ENCODE results near the gene CCDC7.
"Not testable (repeated sequence)": the region's sequence is repeated elsewhere in the genome, so short reads cannot be mapped to it uniquely, and the experiment has no call there.

CCDC7 gene

DNA sequence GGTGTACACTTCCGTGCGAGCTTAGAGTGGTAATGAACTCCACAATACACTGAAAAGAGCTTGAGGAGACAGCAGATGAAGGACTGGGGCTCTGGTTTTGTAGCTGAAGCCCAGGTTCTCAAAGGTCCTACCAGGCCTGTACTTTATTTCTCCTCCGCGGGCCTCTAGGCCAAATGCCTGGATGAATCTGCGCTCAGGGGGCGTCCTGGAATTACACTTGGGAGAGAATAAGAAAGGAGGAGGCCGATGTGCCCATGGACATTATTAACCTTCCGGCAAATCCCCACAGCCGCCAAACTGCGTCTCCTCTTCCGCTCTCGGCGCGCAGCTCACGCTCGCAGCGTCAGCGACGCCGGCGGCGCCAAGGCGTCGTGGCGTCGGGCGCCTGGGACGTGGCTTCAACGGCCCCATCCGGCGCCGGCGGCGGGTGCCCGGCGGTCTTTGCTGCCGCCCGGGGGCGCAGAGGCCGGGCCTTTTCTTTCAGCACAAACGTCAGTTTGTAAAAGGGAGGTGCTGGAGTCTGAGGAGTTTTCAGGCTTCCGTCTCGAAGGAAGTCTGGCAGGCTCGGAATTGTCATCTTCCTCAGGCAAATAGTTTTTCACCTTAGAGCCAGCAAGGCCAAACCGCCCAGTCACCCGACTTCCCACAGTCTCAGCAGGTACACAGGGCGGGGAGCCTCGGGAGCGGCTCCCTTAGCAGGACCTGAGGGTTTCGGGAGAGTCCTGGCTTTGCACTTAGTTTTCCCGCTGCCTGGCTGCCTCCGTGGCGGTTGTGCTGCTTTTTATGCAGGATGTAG is at the start of gene CCDC7:
TSS of gene CCDC7 (plus strand) at position 401 of the 796 bp plus-strand sequence. CDS start 5,503 bp downstream, outside the sequence.
- peak; percentile 76 for DNase-seq (ENCODE audit: low read depth)

DNA sequence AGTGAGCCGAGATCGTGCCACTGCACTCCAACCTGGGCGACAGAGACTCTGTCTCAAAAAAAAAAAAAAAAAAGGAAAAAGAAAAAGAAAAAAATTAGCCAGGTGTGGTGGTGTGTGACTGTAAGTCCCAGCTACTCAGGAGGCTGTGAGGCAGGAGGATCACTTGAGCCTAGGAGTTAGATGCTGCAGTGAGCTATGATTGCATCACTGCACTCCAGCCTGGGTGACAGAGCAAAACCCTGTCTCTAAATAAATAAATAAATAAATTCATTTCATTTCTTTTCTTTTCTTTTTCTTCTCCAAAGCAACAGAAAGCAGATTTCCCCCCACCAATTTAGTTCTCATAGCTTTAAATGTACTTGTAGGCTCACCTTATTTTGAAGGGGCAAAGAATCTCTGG is 48.8 kb upstream of the CCDC7 start:
- not testable (repeated sequence) for DNase-seq (ENCODE audit: low read depth)

DNA sequence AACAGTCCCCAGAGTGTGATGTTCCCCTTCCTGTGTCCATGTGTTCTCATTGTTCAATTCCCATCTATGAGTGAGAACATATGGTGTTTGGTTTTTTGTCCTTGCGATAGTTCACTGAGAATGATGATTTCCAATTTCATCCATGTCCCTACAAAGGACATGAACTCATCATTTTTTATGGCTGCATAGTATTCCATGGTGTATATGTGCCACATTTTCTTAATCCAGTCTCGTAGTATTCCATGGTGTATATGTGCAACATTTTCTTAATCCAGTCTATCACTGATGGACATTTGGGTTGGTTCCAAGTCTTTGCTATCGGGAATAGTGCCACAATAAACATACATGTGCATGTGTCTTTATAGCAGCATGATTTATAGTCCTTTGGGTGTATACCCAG is 46.2 kb upstream of the CCDC7 start:
- DNase-seq (ENCODE audit: low read depth): not testable (repeated sequence)

DNA sequence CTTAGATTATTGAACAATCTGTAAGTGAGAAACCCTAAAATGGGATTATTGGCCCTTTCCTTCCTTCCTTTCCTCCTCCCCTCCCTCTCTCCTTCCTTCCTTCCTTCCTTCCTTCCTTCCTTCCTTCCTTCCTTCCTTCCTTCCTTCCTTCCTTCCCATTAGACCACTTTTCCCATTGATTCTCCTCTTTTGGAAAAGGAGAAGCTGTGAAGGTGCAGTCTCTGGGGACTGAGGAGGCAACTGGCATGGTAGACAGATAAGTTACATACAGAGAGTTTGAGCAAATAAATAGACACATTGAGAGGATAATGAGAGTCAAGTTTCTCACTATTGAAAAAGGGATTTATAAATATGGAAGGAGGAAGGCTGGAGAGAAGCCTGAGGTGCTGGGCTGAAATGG is 45.0 kb upstream of the CCDC7 start:
- no peak for DNase-seq (ENCODE audit: low read depth)

DNA sequence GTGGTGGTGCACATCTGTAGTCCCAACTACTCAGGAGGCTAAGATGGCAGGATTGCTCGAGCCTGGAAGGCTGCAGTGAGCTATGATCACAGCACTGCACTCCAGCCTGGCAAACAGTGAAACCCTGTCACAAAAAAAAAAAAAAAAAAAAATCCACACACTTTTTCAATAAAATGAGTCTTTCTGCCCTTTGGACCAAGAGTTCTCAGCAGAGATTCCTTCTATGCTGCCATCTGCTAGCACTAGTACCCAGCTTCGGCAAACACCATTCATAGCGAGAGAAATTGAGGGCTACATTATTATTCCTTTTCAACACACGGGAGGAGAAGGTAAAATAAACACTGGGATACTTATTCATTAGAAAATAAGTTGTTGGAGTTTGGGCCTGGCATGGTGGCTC is 43.4 kb upstream of the CCDC7 start:
- no peak for DNase-seq (ENCODE audit: low read depth)

DNA sequence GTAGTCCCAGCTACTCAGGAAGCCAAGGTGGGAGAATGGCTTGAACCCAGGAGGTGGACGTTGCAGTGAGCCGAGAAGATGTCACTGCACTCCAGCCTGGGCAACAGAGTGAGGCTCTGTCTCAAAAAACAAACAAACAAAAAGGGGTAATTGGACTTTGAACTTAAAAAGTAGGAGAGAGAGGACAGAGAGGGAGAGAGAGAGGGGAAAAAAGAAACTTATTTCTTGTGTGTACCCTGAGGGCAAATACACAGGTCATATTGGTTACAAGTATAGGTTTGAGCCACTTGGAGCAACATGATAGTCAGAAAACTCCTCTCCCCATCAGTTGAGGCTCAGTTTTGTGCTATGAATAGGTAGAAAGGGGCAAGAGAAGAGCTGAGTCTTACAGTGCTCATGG is 42.8 kb upstream of the CCDC7 start:
- no peak for DNase-seq (ENCODE audit: low read depth)

DNA sequence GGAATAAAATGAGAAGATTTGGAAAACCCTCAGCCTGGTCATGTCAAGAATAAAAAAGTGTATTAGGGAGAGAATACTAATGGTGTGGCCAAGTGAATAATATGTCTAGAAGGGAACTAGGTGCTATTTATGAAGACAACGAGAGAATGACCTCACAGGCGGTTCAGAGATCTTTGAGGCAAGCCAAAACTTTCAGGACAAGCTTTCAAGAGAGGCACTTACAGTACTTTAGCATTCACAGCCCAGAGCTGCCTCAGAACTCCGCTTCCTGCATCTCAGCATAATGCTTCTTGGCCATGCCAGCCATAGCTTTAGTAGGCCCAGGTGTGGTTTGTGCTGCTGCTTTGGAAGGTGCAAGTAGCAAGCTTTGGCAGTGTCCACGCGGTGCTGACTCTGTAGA is 37.2 kb upstream of the CCDC7 start:
- DNase-seq (ENCODE audit: low read depth): no peak

DNA sequence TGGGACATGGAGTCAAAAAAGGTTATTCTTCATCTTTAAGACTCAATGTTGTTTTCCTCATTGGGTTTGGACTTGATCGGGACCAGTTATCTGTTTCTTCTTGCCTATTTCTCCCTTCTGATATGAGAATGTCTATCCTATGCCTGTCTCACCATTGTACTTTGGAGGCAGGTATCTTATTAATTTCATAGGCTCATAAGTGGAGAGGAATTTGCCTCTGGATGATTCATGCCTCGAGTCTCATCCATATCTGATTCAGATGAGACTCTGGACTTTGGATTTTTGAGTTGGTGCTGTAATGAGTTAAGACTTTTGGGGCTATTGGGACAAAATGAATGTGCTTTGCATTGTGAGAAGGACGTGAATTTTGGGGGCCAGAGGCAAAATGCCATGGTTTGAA is 36.2 kb upstream of the CCDC7 start:
- no peak for DNase-seq (ENCODE audit: low read depth)

DNA sequence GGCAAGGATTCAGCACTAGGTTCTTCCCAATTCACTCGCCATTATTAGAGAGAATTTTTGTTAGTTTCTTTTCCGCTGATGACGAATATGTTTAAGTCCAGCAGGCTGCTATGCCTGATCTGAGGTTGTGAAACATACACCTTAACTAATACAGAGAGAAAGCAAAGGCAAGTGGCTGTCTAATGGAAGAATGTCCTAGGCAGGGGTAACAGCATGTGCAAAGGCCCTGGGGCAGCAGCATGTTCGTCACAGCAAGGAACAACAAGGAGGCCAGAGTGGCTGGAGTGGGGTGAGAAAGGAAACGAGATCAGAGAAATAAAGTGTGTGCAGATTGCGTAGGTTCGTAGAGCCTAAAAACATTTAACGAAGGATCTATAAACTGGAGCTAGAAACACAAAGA is 35.4 kb upstream of the CCDC7 start:
- no peak for DNase-seq (ENCODE audit: low read depth)

DNA sequence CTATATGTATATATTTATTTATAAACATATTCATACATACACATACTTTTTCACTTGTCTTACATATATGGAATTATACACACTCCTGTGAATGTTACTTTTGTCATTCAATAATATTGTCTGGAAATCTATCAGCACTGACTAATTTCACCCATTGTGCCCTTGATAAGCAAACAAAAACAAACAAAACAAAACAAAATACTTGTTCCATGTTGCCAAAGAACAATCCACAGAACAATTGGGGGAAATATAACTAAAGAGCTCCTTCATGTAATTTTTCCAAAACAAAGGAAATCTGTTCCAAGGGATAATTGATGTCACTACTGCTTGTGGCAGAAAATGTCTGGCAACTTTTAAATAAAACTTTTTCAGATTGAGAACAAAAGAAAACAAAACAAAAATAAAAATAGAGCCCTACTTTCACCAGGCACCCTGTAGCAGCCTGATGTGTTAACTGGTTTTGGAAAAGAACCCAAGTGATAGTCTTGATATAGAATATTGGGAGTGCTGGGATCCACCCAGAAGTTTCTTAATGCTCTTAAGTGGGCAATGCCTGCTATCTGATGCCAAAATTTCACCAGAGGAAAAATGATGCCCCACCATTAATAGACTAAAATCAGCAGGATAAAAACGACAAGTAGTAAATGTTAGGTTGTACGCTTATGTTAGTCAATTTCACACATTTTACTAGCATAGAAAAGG is 34.0 kb upstream of the CCDC7 start:
- DNase-seq (ENCODE audit: low read depth): no peak

DNA sequence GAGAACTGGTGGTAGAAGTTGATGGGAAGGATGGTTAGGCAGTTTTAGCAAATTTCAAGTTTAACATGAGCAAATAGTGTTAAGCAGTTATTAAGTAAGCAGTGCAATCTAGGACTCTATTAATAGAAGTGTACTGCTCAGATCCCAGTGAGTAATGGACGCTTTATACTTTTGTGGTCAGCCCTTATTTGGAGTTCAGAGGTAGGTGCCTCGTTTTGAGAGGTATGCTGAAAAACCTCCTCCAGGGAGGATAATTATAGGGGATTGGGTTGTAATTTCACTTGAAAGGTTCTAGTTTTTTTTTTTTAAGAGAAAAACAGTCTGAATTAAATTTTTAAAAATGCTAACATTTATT is 33.5 kb upstream of the CCDC7 start:
- no peak for DNase-seq (ENCODE audit: low read depth)

DNA sequence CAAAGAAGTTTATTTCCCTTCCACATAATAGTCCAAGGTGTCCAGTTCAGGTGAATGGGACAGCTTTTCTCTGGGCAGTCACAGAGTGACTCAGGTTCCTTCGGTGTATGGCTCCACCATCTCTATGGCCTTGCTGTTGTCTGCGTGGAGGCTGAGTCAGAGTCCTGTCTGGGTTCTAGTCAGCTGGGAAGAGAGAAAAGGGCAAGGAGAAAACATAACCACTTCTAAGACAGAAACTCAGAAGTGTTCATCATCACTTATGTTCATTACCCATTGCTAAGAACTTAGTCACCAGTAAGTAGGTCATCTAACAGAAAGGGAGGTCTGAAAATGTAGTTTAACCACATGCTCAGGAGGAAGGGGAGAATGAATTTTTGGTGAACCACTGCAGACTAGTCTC is 32.4 kb upstream of the CCDC7 start:
- DNase-seq (ENCODE audit: low read depth): no peak

DNA sequence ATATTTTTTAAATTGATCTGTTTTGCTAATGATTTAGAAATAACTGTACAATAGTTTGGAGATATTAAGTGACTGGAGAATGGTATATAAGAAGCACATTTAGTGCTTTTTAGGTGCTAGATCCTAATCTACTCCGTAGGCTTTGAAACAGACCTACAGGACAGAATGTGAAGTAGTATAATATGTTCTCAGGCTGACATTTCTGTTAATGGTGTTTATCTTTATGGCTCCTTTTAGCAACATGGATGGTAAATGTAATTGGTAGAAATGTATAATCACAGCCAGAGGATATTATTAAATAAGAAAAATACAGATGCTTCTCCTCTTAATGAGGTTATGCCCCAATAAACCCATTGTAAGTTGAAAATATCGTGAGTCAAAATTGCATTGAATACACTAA is 30.6 kb upstream of the CCDC7 start:
- no peak for DNase-seq (ENCODE audit: low read depth)

DNA sequence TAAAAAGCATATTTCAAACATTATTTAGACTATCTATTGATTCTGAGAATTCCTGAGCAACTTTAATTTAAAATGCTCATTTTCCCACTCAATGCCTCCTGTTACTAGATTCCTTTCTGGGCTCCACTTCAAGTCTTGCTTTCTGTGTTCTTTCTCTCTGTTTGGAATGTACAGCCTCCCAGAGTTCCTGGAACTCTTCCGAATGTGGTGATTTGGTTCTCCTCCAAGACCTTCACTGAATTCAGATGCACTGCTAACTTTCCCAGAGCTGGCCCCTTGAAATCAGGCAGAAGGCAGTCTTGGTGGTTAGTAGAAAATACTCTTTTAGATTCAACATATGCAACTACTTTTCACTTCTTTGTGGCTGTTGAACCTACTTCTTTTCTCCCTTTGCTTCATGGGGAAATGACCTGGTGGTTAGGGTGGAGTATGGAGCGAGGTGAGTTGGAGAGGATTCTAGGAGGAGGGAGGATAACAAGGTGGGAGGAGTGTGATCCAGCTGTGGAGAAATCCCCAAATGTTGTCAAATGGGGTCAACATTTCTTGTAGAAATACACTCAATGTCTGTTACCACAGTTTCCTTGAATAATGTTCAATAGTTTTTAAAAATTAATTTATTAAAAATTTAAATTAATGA is 27.9 kb upstream of the CCDC7 start:
- no peak for DNase-seq (ENCODE audit: low read depth)

DNA sequence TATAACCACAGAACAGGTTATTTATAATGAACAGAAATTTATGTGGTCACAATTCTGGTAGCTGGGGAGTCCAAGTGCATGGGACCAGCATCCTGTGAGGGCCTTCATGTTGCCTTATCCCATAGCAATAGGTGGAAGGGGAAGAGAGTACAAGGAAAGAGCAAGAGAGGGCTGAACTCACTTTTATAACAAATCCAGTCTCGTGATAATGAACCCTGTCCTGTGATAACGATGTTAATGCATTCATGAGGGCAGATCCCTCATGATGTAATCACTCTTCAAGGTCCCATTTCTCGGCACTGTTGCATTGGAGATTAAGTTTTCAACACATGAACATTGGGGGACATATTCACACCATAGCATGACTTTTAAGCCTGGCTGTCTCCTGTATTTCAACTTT is 27.4 kb upstream of the CCDC7 start:
- no peak for DNase-seq (ENCODE audit: low read depth)

DNA sequence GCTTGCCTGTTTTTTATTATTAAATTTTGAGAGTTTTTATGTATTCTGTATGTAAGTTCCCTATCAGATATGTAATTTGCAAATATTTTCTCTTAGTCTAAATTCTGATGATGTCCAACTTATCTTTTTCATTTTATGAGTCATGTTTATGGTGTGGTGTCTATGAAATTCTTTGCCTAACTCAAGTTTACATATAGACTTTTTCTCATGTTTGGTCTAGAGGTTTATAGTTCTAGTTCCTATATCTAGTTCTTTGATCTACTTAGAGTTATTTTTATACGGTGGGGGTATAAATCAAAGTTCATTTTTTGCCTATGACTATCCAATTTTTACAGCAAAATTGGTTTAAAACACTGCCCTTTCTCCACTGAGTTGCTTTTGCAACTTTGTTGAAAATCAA is 26.3 kb upstream of the CCDC7 start:
- no peak for DNase-seq (ENCODE audit: low read depth)

DNA sequence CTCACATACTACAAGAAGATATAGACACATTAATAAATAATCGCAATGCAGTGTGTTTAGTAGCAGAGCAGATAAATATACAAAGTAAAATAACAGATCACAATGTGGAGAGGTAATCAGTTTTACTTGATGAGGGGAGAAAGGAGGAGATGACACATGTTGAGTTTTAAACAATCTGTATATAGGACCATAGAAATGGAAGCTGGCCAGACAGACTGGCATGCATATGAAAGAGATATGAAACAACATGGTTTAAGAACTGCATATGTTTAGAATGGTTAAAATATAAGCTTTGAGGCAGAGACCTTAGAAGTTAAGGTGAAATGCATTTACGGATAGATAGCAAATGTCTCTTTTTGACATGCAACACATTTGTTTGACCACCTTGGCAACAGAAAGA is 19.8 kb upstream of the CCDC7 start:
- no peak for DNase-seq (ENCODE audit: low read depth)

DNA sequence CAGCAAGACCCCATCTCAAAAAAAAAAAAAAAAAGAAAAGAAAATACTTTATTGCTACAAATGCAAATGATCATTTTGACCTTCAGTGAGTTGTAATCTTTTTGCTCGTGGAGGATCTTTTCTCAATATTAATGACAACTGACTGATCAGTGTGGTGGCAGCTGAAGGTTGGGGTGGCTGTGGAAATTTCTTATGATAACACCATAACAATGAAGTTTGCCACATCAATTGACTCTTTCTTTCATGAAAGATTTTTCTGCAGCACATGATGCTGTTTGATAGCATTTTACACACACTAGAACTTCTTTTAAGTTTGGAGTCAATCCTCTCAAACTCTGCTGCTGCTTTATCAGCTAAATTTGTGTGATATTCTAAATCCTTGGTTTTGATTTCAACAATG is 12.4 kb upstream of the CCDC7 start:
- DNase-seq (ENCODE audit: low read depth): no peak

DNA sequence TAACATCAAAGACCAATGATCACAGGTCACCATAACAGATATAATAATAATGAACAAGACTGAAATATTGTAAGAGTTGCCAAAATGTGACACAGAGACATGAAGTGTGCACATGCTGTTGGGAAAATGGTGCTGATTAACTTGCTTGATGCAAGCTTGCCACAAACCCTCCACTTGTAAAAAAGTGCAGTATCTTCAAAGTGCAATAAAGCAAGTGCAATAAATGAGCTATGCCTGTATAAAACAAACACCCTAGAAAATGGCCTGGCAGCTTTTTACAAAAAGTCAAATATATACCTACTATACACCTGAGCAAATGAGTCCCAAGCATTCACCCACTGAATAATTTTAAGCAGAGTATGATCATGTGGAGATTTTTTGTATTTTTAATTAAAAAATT is 9.7 kb upstream of the CCDC7 start:
- DNase-seq (ENCODE audit: low read depth): no peak

DNA sequence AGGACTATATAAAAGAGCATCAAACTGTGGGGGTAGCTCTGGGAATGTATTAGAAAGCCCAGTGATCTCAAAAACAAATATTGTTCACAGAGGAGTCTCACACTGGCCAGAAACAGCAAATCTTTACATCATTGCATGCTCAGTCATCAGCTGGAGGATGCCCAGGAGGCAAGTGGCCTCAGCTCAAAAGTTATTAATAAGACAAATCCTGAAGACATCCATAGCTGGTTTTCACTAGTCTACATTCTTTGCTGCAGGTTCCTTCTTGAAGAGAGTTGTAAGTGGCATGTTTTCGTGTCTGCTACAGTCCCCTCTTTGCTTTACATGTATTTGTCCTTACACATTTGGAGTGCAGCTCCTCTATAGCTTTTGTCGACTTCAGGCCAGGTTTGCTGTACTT is 8.6 kb upstream of the CCDC7 start:
- no peak for DNase-seq (ENCODE audit: low read depth)

DNA sequence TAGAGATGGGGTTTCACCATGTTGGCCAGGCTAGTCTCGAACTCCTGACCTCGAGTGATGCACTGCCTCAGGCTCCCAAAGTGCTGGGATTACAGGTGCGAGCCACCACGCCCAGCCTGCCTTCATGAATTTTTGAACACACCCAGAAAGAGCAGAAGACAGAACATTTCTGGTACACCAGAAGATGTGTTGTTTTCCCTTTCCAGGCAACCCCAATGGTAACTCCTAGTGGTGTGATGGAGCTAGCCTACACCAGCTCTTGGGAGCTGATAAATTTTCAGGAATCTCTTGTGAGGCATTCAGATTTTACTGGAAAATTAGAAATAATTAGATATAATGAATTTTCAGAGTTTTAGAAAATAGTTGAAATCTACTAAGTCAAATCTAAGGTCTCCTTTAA is 904 bp upstream of the CCDC7 start:
- no peak for DNase-seq (ENCODE audit: low read depth)

DNA sequence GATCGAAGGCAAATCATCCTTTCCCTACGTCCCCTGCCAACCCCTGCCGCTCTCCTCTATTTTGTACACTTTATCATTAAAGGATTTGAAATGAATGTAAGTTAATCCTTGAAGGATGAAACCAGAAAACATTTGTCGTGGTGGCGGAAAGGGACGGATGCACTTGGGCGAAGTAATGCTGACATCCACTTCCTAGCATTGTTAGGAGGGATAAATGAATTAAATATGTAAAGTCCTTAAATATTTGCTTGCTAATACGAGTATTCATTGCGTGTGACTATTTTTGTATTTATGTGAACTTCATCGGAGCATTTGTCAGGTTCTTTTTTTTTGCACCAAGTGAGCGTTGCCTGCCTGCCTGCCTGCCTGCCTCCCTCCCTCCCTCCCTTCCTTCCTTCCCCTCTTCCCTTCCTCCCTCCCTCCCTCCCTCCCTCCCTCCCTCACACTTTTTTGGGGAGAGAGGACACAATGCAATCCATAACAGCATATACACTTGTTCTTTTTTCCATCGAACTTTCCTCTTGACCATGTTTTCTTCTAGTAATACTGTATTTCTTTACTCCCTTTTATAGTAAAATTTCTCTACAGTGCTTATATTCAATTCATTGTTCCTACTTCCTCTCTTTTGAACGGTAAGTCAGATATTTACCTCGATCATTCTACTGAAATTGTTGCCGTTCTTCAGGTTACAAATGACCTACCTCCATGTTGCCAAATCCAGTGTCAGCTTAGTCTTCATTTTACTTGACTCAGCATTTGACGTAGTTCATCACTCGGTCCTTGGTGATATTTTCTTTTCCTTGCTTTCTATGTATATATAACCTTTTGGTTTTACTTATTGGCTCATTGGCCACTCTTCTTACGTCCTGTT is 831 bp downstream of the CCDC7 start:
- DNase-seq (ENCODE audit: low read depth): no peak

All from activated T-cell treated with anti-CD3 and anti-CD28 coated beads for 1 hour (primary cell).